Measurements from ENCODE around the gene CCDC146.
"Not testable (repeated sequence)": the region's sequence is repeated elsewhere in the genome, so short reads cannot be mapped to it uniquely, and the experiment has no call there.

Gene CCDC146

DNA sequence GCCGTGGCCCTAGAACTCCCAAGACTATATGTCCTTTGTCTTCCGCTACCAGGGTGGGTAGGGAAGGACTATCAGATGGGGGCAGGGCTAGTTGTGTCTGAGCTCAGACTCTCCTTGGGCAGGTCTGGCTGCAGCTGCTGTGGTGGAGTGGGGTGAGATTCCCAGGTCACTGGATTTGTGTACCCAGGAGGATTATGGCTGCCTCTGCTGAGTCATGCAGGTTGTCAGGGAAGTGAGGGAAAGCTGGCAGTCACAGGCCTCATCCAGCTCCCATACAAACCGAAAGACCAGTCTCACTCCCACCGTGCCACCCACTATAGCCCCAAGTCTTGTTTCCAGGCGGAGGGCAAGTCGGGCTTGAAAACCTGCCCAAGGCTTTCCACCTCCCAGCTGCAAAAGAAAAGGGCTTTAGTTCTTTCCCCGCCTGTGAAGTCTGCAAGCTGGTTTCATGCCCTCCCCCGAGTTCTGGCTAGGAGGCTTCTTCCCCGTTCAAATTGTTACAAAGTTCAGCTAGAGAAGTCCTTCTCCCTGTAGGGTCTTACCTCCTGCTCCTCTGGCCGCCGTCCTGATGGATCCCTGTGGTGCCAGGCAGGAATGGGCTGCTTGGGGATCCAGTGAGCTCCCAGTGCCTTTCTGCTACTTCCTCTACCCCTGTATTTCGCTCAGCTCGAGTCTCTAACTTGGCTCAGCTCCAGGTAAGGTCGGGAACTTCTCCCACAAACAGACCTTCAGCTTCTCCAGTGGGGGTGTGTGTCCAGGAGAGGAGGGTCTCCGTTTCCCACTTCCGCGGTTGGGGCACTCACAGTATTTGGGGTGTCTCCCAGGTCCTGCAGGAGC, 184.0 kb downstream of the CCDC146 start:
- DNase-seq = no peak

DNA sequence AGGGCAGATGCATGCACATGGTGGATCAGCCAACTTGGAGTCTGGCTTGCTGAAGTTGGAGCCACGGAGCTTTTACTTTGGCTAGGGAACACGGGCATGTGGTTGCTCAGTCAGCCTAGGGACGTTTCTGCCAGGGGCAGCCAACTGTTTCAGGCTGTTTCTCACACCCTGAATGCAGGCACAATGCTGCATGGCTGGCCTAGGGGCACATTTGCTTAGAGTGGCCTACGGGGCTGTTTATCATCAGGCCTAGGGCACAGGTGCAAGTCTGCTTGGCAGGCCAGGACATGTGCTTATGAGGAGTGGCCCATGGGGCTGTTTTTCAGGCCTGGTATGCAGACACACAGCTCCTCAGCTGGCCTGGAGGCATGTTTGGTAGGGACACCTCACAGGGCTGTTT, 186.4 kb downstream of the CCDC146 start:
- no peak for DNase-seq

DNA sequence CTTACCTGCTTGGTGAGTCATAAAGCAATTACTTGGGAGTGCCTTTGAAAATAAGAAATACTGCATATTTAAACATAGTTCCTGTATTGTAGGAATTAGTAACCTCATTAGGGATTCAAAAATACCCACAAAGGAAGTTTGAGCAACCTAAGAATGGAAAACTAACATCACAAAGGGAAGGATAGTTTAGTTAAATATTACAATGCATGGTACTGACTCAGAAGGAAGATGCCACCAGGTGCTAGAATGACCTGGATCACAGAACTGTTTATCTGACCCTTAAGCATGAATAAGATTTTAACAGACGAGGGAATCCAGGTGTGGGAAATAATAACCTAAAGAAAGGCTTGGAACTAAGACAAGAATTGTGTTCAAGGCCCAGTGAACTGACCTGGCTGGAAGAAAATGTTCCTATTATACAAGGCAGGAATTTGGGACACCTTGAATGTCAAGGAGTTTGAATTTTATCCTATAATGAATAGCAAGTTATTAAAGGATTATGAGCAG, 187.4 kb downstream of the CCDC146 start:
- no peak for DNase-seq

DNA sequence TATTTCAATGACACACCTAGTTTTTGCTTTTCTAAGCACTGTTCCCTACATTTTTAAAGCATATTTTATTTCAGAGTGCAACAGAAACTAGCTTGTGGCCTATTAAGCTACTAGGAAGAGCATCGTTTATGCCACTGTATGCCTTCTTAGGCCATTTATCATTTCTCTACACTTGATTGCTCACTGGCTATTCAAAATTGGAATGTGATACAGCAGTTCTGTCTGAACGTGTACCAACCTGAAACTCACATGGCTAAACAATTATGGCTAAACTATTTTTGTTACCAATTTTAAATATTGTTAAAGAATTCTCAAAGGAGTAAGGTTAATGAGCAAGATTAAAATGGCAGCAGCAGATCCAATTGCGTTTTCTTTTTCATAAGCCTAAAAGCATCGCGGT, 188.6 kb downstream of the CCDC146 start:
- no peak for DNase-seq

DNA sequence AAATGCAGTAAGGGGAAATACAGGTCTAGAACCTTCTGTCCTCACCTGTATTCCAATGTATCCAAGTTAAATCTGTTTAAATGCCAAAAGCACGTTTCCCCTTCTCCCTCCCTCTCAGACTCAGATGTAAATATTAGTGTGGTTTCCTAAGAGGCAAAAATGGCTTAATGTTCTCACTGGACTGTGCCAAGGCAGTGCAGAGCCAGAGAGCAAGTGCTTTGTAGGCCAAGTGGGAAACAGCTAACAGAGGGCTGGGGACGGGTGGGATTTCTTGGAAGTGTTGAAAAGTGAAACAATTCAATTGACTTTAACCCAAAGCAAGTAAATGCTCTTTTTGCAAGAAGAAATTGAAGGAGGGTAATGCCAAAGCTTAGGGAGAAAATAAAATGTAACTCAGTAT, 190.7 kb downstream of the CCDC146 start:
- DNase-seq = no peak

DNA sequence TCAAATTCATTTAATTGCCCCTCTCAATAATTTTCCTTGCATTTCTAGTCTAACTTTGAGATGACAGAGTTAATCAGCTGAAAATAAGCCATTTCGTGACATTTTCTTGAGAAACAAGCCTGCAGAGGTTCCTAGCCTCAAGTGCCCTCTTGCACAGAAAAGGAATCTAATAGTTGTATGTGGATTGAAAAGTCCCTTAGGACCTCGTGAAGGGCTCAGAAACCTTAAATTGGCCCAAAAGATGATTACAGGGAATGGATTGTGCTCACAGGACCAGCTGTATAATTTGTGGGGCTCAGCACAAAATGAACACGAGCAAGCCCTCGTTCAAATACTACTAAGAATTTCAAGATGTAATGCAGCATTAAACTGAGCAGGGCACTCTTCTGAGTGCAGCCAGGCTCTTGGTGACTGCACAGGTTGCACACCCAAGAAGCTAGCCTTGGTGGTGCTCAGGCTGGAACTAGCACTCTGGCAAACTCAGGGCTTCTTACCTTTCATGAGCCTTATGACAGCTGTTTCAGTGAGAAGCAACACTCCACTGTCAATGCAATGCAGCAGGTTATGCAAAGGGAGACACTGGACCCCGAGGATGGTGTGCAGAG, 191.6 kb downstream of the CCDC146 start:
- no peak for DNase-seq

DNA sequence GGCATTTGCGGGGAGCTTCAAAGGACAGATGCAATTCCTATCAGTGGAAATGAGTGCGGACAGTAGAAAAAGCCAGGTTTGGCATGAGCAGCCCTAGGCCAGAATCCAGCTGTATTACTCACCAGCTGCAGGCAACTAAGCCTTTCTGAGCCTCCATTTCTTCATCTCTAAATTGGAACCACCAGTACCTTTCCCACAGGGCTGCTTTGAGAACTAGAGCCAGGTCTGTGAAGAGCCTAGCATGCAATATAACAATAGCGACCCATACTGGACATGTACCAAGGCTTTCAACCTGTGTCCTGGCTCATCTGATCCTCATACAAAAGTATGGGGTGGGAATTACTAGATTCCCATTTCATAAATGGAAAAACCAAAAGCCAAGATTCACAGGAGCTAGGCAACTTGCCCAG, 192.8 kb downstream of the CCDC146 start:
- DNase-seq = no peak

DNA sequence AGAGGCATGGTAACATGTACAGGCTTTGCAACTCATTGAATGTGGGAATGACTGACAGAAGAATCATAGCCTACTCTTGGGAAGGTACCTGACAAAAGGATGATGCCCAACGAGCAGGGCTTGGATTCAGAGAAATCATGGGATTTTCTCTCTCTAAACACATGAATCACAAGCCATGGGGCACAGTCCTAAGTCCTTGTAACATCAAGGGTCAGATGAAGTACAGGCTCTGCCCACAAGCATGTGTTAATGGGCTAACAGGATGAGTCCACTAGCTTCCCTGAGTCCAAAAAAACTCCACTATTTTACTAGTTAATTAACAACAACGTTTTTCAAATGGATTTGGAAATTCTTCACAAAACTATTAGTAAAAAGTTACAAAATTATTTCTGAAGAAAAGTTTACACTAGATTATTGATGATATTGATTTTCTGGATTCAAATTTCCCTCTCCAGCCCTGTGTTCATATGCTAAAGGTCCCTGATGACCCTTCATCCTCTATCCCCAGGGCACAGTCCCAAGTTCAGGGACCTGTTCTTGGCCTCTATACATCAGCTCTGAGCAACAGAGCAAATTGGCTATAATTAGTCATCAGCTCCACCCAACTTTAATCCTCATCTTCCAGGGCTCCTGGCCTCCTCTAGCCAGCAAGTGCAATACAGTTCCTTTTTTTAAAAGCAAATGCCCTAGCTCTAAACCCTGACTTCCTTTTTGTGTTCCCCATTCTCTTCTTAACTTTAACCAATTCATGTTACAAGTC, 194.0 kb downstream of the CCDC146 start:
- DNase-seq = peak in 1 of 2 donors; percentile 60

DNA sequence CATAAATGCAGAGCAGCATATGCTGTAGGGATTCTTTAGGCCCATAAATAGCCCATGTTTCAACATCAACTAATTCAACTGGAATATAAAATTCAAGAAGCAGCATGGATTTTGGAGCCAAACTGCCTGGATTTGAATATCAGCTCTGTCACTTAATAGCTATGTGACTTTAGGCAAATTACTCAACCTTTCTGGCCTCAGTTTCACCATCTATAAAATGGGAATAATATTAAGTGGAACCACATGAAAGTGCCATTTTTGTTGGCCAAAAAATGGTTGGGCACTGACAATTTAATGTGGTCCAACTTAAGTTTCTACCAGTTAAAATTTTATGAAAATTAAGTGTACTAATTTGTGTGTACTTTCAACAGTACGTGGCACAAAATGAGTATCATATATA, 195.6 kb downstream of the CCDC146 start:
- no peak for DNase-seq

DNA sequence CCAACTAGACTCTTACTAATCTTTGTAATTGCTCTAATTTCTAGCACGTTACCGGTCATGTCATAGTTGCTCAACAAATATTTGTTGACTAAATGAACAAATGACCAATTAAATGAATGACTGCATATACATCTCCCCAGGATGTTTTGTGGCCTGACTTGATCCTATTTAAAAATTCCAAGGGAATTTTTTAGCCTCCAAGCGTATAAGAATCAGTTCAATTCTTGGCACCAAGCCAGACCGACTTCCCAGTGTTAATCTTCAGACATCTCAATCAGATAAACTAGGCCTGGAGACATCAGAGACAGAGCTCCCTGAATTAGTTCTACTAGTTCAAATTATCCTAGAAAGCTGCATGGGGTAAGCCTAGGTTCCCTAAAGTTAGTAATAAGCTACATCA, 197.7 kb downstream of the CCDC146 start:
- no peak for DNase-seq

DNA sequence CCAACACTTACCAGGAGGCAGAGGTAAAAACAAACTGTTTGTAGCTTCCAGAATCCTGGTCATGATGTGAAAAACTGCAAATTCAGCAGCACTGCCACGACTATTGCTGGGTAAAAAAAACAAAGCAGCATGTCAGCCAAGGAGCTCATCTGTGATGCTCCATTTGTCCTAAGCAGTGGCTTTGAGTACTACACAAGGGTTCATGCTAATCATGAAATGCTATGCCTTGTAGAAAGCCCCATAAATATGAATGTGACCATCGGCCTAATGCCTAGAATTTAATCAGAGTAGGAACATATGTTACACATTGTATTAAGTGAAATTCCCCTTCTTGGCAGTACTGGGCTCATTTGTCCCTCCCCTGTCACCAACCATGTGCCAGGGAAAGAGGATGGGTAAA, 198.3 kb downstream of the CCDC146 start:
- no peak for DNase-seq

DNA sequence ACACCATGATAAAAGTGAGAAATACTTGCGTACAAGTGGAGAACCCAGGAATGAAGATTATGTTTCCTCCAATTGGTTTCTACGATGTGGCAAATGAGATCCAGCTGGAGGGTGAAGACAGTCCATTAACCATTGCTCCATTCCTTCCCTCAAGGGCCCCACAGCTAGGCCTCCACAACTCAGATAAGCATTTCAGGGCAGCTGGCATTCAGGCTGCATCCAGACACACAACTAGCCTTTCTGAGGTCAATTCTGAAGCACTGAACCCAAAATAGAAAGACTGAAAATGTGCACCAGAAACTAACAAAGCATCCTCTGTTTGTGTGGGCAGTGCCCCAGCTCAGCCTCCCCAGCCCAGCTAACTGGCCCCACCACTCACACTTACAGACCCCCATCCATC, 198.9 kb downstream of the CCDC146 start:
- DNase-seq = no peak

DNA sequence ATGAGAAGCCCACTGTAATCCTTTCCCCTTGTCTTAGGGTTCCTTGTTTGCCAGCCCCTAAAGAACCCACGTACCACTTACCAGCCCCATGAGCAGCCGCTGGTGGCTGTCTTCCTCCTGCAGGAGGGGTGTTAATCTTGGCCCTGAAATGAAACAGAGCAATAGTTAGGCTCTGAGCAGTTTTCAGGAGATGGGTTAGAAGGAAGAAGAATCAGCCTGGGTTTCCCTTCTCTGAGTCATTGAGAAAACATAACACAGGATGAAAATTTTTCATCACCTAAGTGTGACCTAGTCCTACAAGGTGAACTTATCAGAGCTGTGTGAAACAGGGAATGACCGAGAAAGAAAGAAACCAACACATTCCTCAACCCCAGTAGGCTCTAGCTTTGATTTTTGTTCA, 203.7 kb downstream of the CCDC146 start:
- no peak for DNase-seq

DNA sequence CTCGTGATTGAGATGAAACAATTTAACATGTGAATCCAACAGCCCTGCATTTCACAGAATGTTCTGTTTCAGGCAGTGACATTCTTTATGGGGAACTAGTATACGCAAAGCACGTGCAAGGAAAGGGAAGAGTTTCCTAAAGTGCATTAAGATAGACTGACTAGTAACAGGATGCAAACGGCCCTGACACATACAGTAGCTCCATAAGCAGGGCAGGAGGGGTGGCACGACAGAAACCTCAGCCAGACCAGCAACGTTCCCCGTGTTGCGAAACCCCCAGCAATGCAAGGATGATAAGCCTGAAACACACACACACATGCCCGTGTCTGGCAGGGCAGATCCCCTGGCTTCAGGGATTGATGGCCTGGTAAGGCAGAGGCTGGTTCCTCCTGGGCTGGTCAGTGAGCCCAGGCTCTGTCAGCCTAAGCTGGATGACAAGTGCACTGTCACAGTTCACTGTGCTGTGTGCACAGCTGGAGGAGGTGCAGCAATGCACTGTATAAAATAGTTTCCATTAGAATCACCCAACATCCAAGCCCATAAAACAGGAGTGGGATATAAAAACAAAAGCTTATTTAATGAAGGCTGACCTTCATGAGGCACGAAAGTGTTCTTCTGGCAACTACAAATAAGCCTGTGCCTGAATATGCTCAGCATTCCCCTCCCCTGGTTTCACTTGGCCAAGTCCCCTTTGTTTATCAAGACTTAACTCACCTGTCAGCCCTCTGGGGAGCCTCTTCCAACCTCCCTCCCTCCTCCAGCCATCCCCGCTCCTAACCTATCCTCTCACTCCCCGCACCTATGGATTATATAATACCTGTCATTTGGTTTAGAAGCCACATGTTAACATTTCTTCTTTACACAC, 204.9 kb downstream of the CCDC146 start:
- peak; percentile 42 to 58 for DNase-seq

DNA sequence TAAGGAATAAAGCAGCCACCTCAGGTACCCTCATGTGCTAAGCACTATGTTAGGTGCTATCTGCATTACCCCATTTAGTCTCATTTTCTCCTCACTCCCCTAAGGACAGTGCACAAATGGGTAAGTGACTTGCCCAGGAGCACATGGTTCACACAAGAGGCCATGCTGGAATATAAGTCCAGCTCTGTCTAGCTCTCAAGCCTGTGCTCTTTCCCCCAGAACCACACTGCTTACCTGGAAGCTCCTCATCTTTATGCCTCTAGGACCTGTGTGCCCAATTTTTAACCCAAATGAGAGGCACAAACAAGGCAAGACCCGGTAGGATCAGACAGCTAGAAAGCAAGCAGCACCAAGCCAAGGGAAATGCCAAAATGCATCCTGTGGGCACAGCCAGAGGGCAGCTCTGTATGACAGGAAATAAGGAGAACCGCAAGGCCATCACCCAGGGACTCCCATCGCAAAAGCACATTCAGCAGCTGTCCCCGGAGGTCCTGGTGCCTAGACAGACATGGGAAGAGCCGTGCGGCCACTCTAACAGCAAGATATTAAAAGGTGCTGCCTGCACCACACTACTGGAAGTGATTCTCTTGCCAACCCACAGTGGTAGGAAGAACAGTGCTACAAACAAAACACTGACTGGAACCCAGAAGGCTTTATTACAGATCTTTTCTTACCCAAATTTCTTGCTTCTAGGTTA, 205.7 kb downstream of the CCDC146 start:
- no peak for DNase-seq

DNA sequence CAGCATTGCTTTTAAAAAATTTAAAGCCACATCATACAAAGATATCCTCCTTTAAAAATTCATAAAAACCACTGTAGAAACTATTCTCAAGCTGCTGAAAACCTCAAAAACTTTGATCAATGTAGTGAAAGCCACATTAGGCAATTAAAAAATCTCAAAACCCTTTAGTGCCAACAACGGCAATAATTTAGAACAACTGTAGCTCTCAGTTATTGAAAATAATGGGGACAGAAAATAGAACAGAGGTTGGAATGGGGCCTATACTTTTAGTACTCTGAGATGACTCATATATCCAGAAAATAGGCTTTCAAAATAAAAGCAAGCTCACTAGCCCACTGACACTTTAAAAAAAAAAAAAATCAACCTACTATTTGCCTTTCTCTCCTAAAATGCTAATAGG, 206.3 kb downstream of the CCDC146 start:
- no peak for DNase-seq

DNA sequence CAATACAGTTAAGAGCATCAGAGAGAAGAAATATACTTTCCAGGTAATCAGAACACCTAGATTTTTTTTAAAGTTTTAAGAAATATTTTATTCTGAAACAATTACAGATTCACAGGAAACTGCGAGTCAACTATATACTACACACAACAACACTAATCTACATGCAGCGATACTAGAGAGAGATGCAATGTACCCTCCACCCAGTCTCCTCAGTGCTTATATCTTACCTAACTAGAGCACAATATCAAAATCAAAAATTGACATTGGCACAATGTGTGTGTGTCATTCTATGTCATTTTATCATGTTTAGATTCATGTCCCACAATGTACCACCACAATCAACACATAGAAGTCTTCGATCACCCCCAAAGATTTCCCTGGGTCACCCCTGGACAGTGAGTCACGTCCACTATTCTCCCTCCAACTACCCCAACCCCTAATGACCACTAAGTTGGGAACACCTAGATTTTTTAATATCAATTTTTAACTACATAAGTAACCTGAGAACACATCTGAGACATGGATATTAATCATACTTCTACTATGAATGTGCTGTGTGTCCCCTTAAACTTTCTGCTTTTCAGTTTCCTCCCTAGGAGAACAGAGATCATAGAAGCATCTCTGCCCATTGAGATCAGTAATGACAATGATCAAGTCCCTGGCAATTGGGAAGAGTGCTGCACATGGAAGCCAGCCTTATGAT, 207.2 kb downstream of the CCDC146 start:
- no peak for DNase-seq

DNA sequence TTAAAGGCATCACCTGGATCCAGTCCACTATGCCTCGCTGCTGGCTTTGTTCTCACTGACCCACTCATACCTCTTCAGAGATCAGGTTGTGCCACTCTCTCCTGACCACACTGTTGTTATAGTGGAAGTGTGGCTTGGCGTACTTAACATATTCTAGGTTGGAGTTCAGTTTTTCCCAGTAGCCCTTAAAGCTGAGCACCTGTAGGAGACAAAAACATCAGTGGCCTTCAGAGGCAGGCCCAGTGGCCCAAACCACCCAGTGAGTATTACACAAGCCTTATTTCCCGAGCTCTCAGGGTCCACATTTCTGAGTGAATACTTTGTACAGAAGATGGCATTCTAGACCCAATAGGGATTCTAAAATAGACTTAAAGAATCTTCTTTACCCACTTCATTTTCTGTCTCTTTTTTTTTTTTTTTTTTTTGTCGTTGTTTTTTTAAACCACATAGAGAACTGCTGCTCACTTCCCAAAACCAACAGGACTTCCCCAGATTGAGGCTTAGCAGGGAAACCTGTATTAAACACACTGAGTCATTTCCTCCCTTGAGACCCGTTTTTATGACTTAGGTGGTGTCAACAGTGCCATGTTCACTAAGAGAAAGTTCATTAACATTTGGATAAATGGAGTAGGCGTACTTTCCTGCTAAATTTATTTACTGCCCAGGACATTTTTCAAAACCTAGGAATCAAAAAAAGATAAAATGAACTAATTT, 207.9 kb downstream of the CCDC146 start:
- DNase-seq = peak in 1 of 2 donors; percentile 79

DNA sequence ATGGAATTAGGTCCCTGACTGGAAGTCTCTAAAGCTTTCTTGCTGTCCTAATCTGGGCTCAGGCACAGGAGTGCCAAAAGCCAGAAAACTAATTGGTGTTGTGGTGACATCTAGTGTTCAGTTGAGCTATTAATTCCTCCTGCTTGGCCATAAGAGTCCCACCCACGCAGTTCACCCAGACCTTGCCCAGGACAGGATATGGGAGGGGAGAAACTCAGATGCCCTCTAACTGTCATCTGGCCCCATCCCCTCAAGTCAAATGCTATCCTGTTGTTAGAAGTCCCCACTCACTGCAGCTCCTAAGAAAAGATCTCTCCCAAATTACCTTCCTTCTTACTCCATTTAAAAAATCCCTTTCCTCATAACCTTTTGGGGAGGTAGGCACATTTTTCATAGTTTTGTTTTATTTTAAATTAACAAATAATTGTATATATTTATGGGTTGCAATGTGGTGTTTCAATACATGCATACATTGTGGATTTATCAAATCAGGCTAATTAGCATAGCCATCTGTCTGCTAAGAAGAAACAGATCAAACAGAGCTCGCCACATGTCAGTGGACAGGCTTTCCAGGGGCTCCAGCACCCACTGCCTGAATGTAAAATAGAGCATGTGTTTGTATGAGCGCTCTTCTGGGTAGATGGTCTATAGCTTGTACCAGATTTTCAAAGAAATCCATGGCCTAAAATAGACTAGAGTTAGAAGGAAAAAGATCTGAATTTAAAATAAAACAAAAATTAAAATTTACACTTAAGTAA, 209.7 kb downstream of the CCDC146 start:
- peak in 1 of 2 donors; percentile 77 for DNase-seq

DNA sequence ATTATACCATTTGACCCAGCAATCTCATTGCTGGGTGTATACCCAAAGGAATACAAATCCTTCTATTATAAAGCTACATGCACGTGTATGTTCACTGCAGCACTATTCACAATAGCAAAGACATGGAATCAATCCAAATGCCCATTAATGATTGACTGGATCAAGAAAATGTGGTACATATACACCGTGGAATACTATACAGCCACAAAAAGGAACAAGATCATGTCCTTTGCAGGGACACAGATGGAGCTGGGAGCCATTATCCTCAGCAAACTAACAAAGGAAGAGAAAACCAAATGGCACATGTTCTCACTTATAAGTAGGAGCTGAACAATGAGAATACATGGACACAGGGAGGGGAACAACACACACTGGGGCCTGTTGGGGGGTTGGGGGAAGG, 211.6 kb downstream of the CCDC146 start:
- not testable (repeated sequence) for DNase-seq

All from bone marrow (tissue), 2 donors.